ENCODE measurements around the gene MSH5. TPM values are rescaled to one million over a fixed set of nuclear protein-coding genes. Genes with fewer than 3 reads are reported as not detected.

The MSH5 gene
- total and polyA plus RNA-seq, 9 of the 15 experiments (the other 6 are each of a cell fraction or from before 2014, with no cell fraction given) = 12.5 to 104 (median 46.6) TPM

DNA sequence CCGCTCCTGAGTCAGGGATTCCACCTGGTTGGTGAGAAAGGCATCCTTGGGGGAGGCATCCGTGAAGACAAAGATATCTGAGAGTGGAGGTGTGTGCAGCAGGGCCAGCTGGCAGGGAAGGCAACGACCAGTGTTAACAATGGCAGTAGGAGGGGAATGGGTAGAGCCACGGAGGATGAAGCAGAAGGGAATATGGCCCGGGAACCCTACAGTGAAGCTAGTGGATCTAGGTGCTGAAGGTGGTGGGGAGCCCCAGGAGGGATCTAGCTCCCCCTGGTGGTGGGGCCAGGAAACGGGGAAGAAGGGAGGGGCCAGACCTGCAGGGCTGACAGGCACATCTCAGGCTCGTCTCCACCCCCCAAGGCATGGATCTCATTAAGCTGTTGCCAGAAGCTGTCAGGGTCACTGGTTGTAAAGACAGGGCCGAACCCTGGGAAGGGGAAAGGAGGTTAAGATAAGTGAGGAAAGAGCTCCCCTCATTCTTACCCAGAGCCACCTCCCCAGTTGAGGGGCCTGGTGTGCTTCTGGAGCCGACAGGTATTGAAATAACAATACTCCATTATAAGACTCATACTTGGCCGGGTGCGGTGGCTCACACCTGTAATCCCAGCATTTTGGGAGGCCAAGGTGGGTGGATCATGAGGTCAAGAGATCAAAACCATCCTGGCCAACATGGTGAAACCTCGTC, 30.0 kb downstream of the MSH5 start (continued):
- TF ChIP-seq, protein P1, sequence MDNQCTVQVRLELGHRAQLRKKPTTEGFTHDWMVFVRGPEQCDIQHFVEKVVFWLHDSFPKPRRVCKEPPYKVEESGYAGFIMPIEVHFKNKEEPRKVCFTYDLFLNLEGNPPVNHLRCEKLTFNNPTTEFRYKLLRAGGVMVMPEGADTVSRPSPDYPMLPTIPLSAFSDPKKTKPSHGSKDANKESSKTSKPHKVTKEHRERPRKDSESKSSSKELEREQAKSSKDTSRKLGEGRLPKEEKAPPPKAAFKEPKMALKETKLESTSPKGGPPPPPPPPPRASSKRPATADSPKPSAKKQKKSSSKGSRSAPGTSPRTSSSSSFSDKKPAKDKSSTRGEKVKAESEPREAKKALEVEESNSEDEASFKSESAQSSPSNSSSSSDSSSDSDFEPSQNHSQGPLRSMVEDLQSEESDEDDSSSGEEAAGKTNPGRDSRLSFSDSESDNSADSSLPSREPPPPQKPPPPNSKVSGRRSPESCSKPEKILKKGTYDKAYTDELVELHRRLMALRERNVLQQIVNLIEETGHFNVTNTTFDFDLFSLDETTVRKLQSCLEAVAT (IDR thresholded peaks at IDR 0.05) = peak in 1 of 2 experiments; percentile 64; a peak in 2 of 4 replicates
- TF ChIP-seq MYC (IDR thresholded peaks at IDR 0.05; ENCODE audit: low read depth, low read length) = peak; percentile 65
- no peak; the same call in 1 of the 2 replicates for TF ChIP-seq MYC (CRISPR knock-in tag; IDR thresholded peaks at IDR 0.05; ENCODE audit: borderline replicate concordance, low read depth)
- TF ChIP-seq FOXJ3 (CRISPR knock-in tag; IDR thresholded peaks at IDR 0.05) = no peak
- TF ChIP-seq JUN (IDR thresholded peaks at IDR 0.05; ENCODE audit: borderline replicate concordance, low read depth, low read length) = peak; percentile 89
- TF ChIP-seq JUN (CRISPR knock-in tag; IDR thresholded peaks at IDR 0.05; ENCODE audit: borderline replicate concordance) = 0 out of 2 replicates have a peak, but pooled peaks have one; percentile 47
- TF ChIP-seq, protein P2, sequence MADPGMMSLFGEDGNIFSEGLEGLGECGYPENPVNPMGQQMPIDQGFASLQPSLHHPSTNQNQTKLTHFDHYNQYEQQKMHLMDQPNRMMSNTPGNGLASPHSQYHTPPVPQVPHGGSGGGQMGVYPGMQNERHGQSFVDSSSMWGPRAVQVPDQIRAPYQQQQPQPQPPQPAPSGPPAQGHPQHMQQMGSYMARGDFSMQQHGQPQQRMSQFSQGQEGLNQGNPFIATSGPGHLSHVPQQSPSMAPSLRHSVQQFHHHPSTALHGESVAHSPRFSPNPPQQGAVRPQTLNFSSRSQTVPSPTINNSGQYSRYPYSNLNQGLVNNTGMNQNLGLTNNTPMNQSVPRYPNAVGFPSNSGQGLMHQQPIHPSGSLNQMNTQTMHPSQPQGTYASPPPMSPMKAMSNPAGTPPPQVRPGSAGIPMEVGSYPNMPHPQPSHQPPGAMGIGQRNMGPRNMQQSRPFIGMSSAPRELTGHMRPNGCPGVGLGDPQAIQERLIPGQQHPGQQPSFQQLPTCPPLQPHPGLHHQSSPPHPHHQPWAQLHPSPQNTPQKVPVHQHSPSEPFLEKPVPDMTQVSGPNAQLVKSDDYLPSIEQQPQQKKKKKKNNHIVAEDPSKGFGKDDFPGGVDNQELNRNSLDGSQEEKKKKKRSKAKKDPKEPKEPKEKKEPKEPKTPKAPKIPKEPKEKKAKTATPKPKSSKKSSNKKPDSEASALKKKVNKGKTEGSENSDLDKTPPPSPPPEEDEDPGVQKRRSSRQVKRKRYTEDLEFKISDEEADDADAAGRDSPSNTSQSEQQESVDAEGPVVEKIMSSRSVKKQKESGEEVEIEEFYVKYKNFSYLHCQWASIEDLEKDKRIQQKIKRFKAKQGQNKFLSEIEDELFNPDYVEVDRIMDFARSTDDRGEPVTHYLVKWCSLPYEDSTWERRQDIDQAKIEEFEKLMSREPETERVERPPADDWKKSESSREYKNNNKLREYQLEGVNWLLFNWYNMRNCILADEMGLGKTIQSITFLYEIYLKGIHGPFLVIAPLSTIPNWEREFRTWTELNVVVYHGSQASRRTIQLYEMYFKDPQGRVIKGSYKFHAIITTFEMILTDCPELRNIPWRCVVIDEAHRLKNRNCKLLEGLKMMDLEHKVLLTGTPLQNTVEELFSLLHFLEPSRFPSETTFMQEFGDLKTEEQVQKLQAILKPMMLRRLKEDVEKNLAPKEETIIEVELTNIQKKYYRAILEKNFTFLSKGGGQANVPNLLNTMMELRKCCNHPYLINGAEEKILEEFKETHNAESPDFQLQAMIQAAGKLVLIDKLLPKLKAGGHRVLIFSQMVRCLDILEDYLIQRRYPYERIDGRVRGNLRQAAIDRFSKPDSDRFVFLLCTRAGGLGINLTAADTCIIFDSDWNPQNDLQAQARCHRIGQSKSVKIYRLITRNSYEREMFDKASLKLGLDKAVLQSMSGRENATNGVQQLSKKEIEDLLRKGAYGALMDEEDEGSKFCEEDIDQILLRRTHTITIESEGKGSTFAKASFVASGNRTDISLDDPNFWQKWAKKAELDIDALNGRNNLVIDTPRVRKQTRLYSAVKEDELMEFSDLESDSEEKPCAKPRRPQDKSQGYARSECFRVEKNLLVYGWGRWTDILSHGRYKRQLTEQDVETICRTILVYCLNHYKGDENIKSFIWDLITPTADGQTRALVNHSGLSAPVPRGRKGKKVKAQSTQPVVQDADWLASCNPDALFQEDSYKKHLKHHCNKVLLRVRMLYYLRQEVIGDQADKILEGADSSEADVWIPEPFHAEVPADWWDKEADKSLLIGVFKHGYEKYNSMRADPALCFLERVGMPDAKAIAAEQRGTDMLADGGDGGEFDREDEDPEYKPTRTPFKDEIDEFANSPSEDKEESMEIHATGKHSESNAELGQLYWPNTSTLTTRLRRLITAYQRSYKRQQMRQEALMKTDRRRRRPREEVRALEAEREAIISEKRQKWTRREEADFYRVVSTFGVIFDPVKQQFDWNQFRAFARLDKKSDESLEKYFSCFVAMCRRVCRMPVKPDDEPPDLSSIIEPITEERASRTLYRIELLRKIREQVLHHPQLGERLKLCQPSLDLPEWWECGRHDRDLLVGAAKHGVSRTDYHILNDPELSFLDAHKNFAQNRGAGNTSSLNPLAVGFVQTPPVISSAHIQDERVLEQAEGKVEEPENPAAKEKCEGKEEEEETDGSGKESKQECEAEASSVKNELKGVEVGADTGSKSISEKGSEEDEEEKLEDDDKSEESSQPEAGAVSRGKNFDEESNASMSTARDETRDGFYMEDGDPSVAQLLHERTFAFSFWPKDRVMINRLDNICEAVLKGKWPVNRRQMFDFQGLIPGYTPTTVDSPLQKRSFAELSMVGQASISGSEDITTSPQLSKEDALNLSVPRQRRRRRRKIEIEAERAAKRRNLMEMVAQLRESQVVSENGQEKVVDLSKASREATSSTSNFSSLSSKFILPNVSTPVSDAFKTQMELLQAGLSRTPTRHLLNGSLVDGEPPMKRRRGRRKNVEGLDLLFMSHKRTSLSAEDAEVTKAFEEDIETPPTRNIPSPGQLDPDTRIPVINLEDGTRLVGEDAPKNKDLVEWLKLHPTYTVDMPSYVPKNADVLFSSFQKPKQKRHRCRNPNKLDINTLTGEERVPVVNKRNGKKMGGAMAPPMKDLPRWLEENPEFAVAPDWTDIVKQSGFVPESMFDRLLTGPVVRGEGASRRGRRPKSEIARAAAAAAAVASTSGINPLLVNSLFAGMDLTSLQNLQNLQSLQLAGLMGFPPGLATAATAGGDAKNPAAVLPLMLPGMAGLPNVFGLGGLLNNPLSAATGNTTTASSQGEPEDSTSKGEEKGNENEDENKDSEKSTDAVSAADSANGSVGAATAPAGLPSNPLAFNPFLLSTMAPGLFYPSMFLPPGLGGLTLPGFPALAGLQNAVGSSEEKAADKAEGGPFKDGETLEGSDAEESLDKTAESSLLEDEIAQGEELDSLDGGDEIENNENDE (IDR thresholded peaks at IDR 0.05; ENCODE audit: low read depth, low read length) = peak; percentile 19
- peak in 1 of 2 experiments; percentile 78; a peak in 1 of 4 replicates for TF ChIP-seq HDAC1 (IDR thresholded peaks at IDR 0.05)
- peak; percentile 54 for TF ChIP-seq NUFIP1 (IDR thresholded peaks at IDR 0.05; ENCODE audit: partially characterized antibody)
- no peak for TF ChIP-seq CHD1 (IDR thresholded peaks at IDR 0.05; ENCODE audit: low read length)
- 0 out of 2 replicates have a peak, but pooled peaks have one; percentile 10 for TF ChIP-seq LCOR (CRISPR knock-in tag; IDR thresholded peaks at IDR 0.05)
- peak; percentile 47; the same call in 1 of the 2 replicates for TF ChIP-seq FOSL1 (tag; conservative IDR thresholded peaks at IDR 0.05)
- no peak for TF ChIP-seq HMG20A (CRISPR knock-in tag; conservative IDR thresholded peaks at IDR 0.05)
- TF ChIP-seq DIDO1 (tag; IDR thresholded peaks at IDR 0.05; ENCODE audit: low read depth) = 0 out of 2 replicates have a peak, but pooled peaks have one; percentile 14
- TF ChIP-seq GATAD2B (IDR thresholded peaks at IDR 0.05; ENCODE audit: borderline replicate concordance) = no peak
